22Rv1 (cell line): ENCODE data around the gene PRDM11.

Experiments
- ZFX ChIP-seq: fragments of 450-650 bp; IDR thresholded peaks from 2 replicates; pipeline ENCODE4 v1.6.1; 2017; ENCODE audit warnings: antibody characterized with exemption, borderline replicate concordance
- TF ChIP-seq, protein P1 (sequence below): fragments of 450-650 bp; IDR thresholded peaks from 2 replicates; pipeline ENCODE4 v1.5.1; 2017; ENCODE audit warnings: mild to moderate bottlenecking

DNA sequence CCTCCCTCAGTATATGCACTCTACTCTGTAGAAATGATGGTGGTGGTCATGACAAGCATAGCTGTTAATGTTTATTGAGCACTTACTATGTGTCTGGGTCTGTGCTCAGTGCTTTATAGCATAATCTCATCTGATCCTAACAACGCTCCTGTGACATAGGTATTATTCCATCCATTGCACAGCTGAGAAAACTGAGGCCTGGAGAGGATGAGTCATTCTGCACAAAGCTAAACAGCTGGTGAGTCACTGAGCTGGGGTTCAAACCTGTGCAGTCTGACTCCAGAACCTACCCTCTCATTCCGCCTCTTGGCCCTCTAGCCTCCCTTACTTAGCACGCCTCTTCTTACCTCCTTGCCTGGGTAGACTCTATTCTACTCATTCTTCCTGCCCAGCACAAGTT lies 41.7 kb downstream of the PRDM11 start:
- TF ChIP-seq, protein P1, sequence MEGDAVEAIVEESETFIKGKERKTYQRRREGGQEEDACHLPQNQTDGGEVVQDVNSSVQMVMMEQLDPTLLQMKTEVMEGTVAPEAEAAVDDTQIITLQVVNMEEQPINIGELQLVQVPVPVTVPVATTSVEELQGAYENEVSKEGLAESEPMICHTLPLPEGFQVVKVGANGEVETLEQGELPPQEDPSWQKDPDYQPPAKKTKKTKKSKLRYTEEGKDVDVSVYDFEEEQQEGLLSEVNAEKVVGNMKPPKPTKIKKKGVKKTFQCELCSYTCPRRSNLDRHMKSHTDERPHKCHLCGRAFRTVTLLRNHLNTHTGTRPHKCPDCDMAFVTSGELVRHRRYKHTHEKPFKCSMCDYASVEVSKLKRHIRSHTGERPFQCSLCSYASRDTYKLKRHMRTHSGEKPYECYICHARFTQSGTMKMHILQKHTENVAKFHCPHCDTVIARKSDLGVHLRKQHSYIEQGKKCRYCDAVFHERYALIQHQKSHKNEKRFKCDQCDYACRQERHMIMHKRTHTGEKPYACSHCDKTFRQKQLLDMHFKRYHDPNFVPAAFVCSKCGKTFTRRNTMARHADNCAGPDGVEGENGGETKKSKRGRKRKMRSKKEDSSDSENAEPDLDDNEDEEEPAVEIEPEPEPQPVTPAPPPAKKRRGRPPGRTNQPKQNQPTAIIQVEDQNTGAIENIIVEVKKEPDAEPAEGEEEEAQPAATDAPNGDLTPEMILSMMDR = no peak
- no peak for TF ChIP-seq ZFX
